HL-60 (cell line): Measurements from ENCODE around the gene UGT2B15.

Source experiments
- DNase-seq, 2 experiments: peaks; one replicate each; pipeline ENCODE4 v3.0.0-alpha.2; 2010 to 2020; ENCODE audit warnings: low read depth in 1 of 2, low spot score in 1 of 2
- H3K27ac ChIP-seq: fragments of 250-450 bp; sonication (Bioruptor Pico); replicated peaks from 2 replicates; pipeline ENCODE4 v1.5.1; 2020; ENCODE audit warnings: mild to moderate bottlenecking, moderate library complexity
- H3K27me3 ChIP-seq: fragments of 250-450 bp; sonication (Bioruptor Pico); 2 replicates; pipeline ENCODE4 v1.5.1; 2021; ENCODE audit warnings: mild to moderate bottlenecking, moderate library complexity; ENCODE audit not compliant: insufficient read depth, poor library complexity, severe bottlenecking
- H3K4me3 ChIP-seq: replicated peaks from 2 replicates; pipeline ENCODE4 v1.5.1; 2011; ENCODE audit warnings: mild to moderate bottlenecking, control low read depth, low read length; ENCODE audit not compliant: insufficient read depth
- CTCF ChIP-seq: IDR thresholded peaks from one replicate; pipeline ENCODE4 v1.5.1; 2011; ENCODE audit warnings: low read length, control low read depth, inconsistent platforms; ENCODE audit not compliant: insufficient read depth
- GABPA ChIP-seq: IDR thresholded peaks from 2 replicates; pipeline ENCODE4 v1.6.1; 2012; ENCODE audit warnings: low read depth
- POLR2AphosphoS5 ChIP-seq: IDR thresholded peaks from 2 replicates; pipeline ENCODE4 v1.6.1; 2012; ENCODE audit warnings: low read depth
- REST ChIP-seq: IDR thresholded peaks from 2 replicates; pipeline ENCODE4 v1.6.1; 2012; ENCODE audit warnings: low read depth; ENCODE audit not compliant: insufficient replicate concordance
- SPI1 ChIP-seq: IDR thresholded peaks from 2 replicates; pipeline ENCODE4 v1.6.1; 2012; ENCODE audit warnings: low read depth, mild to moderate bottlenecking, borderline replicate concordance

UGT2B15 gene

GRCh38 chr4:68613752-68614151, 56.7 kb downstream of the UGT2B15 start:
- no peak for TF ChIP-seq CTCF
- TF ChIP-seq SPI1, result no peak
- no peak for TF ChIP-seq GABPA
- TF ChIP-seq POLR2AphosphoS5, result no peak
- TF ChIP-seq REST, result no peak
- H3K27me3 ChIP-seq, result no peaks in the 10 kb centered on the region
- no peak overlapping the region for H3K4me3 ChIP-seq
- no peak overlapping the region for H3K27ac ChIP-seq
- no peak for DNase-seq

GRCh38 chr4:68606240-68606639, 64.2 kb downstream of the UGT2B15 start:
- Histone ChIP-seq H3K27me3 (no peaks in the 10 kb centered on the region), H3K4me3 (no peak overlapping the region), H3K27ac (no peak overlapping the region)
- no peak for TF ChIP-seq REST
- TF ChIP-seq CTCF, result no peak
- TF ChIP-seq SPI1, result no peak
- no peak for DNase-seq

GRCh38 chr4:68599150-68599549, 71.3 kb downstream of the UGT2B15 start:
- no peak overlapping the region for H3K27ac ChIP-seq
- no peak overlapping the region for H3K4me3 ChIP-seq
- DNase-seq, result no peak
- no peaks in the 10 kb centered on the region for H3K27me3 ChIP-seq
- TF ChIP-seq REST (no peak), CTCF (no peak), SPI1 (no peak), POLR2AphosphoS5 (no peak)
